ENCODE data around the gene ZC3H7A.

The ZC3H7A gene

DNA sequence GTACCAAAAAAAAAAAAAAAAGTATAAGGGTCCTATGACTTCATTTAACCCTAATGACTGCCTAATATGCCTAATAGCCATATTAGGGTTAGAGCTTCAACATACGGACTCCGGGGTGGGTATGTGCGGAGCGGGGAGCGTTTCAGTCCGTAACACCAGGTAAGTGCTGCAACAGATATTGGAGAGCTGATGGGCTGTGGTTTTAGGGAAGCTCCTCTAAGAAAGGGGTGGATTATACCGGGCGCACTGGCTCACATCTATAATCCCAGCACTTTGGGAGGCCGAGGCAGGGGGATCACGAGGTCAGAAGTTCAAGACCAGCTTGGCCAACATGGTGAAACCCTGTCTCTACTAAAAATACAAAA, 1.9 kb upstream of the ZC3H7A start:
- no peaks in the 10 kb centered on the region for H3K27me3 ChIP-seq
- H3K4me3 ChIP-seq: no peak overlapping the region
- H3K36me3 ChIP-seq: no peaks in the 10 kb centered on the region
- peak in 1 of 2 donors; percentile 38 for DNase-seq
- peaks cover 0 to 49% (median 35%) of the 10 kb centered on the region in 4 donors for H3K4me1 ChIP-seq
- no peaks in the 10 kb centered on the region for H3K9me3 ChIP-seq
- H3K27ac ChIP-seq: peak overlapping the region; percentile 96 to 97
- TF ChIP-seq, protein P1, sequence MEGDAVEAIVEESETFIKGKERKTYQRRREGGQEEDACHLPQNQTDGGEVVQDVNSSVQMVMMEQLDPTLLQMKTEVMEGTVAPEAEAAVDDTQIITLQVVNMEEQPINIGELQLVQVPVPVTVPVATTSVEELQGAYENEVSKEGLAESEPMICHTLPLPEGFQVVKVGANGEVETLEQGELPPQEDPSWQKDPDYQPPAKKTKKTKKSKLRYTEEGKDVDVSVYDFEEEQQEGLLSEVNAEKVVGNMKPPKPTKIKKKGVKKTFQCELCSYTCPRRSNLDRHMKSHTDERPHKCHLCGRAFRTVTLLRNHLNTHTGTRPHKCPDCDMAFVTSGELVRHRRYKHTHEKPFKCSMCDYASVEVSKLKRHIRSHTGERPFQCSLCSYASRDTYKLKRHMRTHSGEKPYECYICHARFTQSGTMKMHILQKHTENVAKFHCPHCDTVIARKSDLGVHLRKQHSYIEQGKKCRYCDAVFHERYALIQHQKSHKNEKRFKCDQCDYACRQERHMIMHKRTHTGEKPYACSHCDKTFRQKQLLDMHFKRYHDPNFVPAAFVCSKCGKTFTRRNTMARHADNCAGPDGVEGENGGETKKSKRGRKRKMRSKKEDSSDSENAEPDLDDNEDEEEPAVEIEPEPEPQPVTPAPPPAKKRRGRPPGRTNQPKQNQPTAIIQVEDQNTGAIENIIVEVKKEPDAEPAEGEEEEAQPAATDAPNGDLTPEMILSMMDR (IDR thresholded peaks at IDR 0.05): no peak
- intact Hi-C loops (cut with DNase I; ENCODE audit: low total_unique reads): no loop called here

- Histone ChIP-seq H3K27me3 (no peaks in the 10 kb centered on the region), H3K4me3 (peak overlapping the region; percentile 87 to 92), H3K36me3 (no peaks in the 10 kb centered on the region), H3K9me3 (no peaks in the 10 kb centered on the region), H3K4me1 (peaks cover 0 to 60% (median 45%) of the 10 kb centered on the region in 4 donors), H3K27ac (peak overlapping the region; percentile 96 to 97)
- DNase-seq: no peak
- TF ChIP-seq, protein P1 (IDR thresholded peaks at IDR 0.05): no peak
- intact Hi-C loops (cut with DNase I; ENCODE audit: low total_unique reads): loop anchor here (1.0 kb wide), 1 partner anchor 56 kb away; the partner anchor contains the start of gene TXNDC11
Measured at GRCh38 chr16:11797957-11798299, 870 bp upstream of the ZC3H7A start.

DNA sequence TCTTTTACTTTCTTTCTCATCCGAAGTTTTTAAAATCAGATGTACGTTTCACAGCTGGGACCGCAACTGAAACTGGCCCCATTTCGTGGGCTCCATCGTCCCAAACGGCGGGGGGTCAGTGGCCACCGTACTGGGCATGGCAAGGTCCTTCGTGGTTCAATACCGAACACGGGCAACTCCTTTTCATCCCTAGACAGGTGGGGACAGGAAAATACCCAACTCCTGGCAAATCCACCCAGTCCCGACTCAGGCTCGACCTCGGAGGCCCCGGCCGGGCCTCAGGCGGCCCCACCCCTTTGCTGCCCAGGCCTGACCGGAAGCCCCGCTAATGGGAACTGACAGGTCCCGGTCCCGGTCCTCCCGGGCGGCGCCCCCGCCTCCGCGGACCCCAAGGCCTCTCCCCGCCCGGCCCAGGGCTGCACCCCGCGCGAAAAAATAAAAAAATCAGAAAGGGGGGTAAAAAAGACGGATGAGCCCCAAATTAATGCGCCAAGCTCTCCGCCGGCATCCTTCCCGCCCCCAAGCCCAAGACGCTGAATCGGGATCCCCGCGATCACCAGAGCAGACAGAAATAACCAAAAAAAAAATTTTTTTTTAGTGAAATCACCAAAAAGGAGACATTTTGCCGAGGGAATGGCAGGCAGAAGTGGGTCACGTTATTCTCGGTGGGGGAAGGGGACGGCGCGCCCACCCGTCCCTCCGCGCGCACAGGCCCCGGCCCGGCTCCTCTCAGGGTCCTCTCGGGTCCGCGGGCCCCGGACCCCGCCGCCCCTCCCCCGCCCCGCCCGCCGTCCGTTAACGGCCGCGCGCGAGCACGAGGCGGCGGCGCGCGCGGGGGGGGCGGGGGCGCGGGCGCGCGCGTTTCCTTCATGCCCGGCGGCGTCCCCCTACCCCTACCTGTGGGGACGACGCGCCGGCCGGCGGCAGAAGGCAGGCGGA, 562 bp downstream of the ZC3H7A start:
- Histone ChIP-seq H3K36me3 (no peaks in the 10 kb centered on the region), H3K27me3 (no peaks in the 10 kb centered on the region), H3K27ac (peak overlapping the region; percentile 96 to 97), H3K9me3 (no peaks in the 10 kb centered on the region), H3K4me1 (peaks cover 0 to 74% (median 55%) of the 10 kb centered on the region in 4 donors), H3K4me3 (peak overlapping the region; percentile 87 to 92)
- TF ChIP-seq, protein P1 (IDR thresholded peaks at IDR 0.05): no peak
- DNase-seq: peak; percentile 73 to 88
- intact Hi-C loops (cut with DNase I; ENCODE audit: low total_unique reads): loop anchor here (1.0 kb wide), 1 partner anchor 54 kb away; the partner anchor contains the start of gene TXNDC11

DNA sequence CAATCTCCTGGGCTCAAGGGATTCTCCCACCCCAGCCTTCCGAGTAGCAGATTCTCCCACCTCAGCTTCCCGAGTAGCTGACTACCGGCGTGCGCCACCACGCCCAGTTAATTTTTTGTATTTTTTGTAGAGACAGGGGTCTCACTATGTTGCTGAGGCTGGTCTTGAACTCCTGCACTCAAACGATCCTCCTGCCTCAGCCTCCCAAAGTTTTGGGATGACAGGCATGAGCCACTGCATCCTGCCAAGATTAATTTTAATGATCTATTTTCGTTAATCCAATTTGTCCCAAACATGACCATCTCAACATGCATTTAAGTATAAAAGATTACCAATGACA, 1.2 kb downstream of the ZC3H7A start:
- TF ChIP-seq, protein P1 (IDR thresholded peaks at IDR 0.05): no peak
- Histone ChIP-seq H3K27me3 (no peaks in the 10 kb centered on the region), H3K4me3 (peak overlapping the region; percentile 87 to 92), H3K36me3 (no peaks in the 10 kb centered on the region), H3K27ac (peak overlapping the region; percentile 96 to 97), H3K9me3 (no peaks in the 10 kb centered on the region), H3K4me1 (peaks cover 0 to 80% (median 59%) of the 10 kb centered on the region in 4 donors)
- peak in 1 of 2 donors; percentile 50 for DNase-seq
- intact Hi-C loops (cut with DNase I; ENCODE audit: low total_unique reads): no loop called here

DNA sequence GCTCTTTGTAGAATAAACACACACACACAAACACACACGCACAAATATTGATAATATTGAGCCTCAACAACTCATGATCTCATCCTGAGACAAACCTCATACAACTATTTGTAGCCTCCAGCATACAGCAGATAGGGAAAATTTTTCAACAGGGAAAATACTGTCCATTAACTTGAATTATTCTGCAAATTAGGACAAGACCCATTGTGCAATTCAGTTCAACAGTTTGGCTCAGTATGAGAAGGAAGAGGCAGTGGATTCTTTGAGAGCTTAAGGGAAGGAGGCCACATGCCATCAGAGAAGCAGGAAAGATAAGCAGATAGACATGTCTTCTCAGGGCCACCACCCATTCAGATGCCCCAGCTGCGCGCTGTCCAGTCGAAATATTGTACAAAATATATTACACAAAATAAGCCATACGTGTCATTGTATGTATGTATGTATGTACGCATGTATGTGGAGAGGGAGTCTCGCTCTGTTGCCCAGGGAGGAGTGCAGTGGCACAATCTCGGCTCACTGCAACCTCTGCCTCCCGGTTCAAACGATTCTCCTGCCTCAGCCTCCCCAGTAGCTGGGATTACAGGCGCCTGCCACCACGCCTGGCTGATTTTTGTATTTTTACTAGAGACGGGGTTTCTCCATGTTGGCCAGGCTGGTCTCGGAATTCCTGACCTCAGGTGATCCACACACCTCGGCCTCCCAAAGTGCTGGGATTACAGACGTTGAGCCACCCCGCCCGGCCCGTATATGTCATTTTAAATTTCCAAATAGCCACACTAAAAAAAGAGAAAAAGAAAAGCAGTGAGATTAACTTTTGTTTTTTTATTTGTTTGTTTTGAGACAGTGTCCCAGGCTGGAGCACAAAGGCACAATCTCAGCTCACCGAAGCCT, 1.8 kb downstream of the ZC3H7A start:
- peak in 1 of 2 donors; percentile 51 for DNase-seq
- Histone ChIP-seq H3K4me3 (peak overlapping the region; percentile 87 to 92), H3K27ac (peak overlapping the region; percentile 96 to 97), H3K9me3 (no peaks in the 10 kb centered on the region), H3K4me1 (peaks cover 0 to 74% (median 59%) of the 10 kb centered on the region in 4 donors), H3K36me3 (no peaks in the 10 kb centered on the region), H3K27me3 (no peaks in the 10 kb centered on the region)
- TF ChIP-seq, protein P1 (IDR thresholded peaks at IDR 0.05): no peak
- intact Hi-C loops (cut with DNase I; ENCODE audit: low total_unique reads): no loop called here

All from tibial artery (tissue), 4 donors.